HCT116 (cell line): ENCODE results near the gene RPL7L1.
"Not testable (repeated sequence)": the region's sequence is repeated elsewhere in the genome, so short reads cannot be mapped to it uniquely, and the experiment has no call there.

Experiments
- TF ChIP-seq, protein P1 (sequence below): IDR thresholded peaks from 2 replicates; pipeline ENCODE4 v1.6.1; 2011; ENCODE audit warnings: mild to moderate bottlenecking, low read length, moderate library complexity; ENCODE audit not compliant: insufficient replicate concordance; ENCODE audit errors: extremely low read depth
- TF ChIP-seq, protein P2 (sequence below): IDR thresholded peaks from 2 replicates; pipeline ENCODE4 v1.6.1; 2012
- TF ChIP-seq, protein P3 (sequence below), 3 experiments: fragments of 200-600 bp in 1 of 3; sonication (generic) in 1 of 3; IDR thresholded peaks in 2 of 3; conservative IDR thresholded peaks in 1 of 3; 2 replicates each; pipeline ENCODE4 v1.5.1; 2012 to 2017; ENCODE audit warnings: low read depth in 2 of 3, low read length in 2 of 3, antibody characterized with exemption in 1 of 3, borderline replicate concordance in 1 of 3, control low read depth in 1 of 3, mild to moderate bottlenecking in 1 of 3, mixed read lengths in 1 of 3, mixed run types in 1 of 3, moderate library complexity in 1 of 3; ENCODE audit not compliant: insufficient read depth in 1 of 3

DNA sequence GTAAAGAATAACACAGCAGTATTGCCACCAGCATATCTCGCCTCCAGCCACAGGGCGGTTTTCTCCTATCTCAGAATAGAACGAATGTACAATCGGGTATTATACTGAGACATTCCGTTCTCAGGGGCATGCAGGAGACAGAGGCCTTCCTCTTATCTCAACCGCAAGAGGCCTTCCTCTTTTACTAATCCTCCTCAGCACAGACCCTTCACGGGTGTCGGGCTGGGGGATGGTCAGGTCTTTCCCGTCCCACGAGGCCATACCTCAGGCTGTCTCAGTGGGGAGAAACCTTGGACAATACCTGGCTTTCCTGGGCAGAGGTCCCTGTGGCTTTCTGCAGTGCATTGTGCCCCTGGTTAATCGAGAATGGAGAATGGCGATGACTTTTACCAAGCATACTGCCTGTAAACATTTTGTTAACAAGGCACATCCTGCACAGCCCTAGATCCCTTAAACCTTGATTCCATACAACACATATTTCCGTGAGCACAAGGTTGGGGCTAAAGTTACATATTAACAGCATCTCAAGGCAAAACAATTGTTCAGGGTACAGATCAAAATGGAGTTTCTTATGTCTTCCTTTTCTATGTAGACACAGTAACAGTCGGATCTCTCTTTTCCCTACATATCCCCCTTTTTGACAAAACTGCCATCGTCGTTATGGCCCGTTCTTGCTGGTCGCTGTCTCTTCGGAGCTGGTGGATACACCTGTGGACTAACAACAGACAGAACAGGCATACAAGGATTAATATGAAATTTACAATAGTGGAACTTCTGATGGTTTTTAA, 14.8 kb downstream of the RPL7L1 start:
- TF ChIP-seq, protein P1, sequence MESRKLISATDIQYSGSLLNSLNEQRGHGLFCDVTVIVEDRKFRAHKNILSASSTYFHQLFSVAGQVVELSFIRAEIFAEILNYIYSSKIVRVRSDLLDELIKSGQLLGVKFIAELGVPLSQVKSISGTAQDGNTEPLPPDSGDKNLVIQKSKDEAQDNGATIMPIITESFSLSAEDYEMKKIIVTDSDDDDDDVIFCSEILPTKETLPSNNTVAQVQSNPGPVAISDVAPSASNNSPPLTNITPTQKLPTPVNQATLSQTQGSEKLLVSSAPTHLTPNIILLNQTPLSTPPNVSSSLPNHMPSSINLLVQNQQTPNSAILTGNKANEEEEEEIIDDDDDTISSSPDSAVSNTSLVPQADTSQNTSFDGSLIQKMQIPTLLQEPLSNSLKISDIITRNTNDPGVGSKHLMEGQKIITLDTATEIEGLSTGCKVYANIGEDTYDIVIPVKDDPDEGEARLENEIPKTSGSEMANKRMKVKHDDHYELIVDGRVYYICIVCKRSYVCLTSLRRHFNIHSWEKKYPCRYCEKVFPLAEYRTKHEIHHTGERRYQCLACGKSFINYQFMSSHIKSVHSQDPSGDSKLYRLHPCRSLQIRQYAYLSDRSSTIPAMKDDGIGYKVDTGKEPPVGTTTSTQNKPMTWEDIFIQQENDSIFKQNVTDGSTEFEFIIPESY: not testable (repeated sequence)
- TF ChIP-seq, protein P2, sequence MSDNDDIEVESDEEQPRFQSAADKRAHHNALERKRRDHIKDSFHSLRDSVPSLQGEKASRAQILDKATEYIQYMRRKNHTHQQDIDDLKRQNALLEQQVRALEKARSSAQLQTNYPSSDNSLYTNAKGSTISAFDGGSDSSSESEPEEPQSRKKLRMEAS: not testable (repeated sequence)
- TF ChIP-seq, protein P3, sequence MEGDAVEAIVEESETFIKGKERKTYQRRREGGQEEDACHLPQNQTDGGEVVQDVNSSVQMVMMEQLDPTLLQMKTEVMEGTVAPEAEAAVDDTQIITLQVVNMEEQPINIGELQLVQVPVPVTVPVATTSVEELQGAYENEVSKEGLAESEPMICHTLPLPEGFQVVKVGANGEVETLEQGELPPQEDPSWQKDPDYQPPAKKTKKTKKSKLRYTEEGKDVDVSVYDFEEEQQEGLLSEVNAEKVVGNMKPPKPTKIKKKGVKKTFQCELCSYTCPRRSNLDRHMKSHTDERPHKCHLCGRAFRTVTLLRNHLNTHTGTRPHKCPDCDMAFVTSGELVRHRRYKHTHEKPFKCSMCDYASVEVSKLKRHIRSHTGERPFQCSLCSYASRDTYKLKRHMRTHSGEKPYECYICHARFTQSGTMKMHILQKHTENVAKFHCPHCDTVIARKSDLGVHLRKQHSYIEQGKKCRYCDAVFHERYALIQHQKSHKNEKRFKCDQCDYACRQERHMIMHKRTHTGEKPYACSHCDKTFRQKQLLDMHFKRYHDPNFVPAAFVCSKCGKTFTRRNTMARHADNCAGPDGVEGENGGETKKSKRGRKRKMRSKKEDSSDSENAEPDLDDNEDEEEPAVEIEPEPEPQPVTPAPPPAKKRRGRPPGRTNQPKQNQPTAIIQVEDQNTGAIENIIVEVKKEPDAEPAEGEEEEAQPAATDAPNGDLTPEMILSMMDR (IDR thresholded peaks at IDR 0.05 in 2 of 3, conservative IDR thresholded peaks at IDR 0.05 in 1 of 3; ENCODE audit: borderline replicate concordance in 1 of 3, insufficient read depth in 1 of 3, low read depth in 2 of 3, low read length in 2 of 3): not testable (repeated sequence)
